ENCODE measurements around the gene FANCC.
"Not testable (repeated sequence)": the region's sequence is repeated elsewhere in the genome, so short reads cannot be mapped to it uniquely, and the experiment has no call there.

FANCC gene

GRCh38 chr9:95284162-95285080, 33.1 kb downstream of the FANCC start:
- in situ Hi-C loops (cut with MboI; ENCODE audit: low sequenced_read_pairs), result no loop called here

DNA sequence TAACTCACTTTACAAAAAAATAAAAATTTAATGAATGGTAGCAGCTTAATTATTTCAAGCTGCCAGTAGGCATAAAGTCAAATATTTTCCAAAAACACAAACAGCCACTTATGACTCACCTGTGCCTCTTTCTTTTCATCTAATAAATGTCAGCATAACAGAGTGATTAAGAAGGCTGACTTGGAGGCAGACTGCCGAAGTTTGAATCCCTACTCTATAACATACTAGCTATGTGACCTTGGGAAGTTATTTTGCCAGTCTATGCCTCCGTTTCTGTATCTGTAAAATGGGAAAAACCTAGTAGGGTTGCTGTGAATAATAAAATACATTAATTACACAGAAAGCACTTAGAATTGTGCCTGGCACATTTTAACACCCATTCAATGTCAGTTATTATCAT, 33.8 kb downstream of the FANCC start:
- in situ Hi-C loops (cut with MboI; ENCODE audit: low sequenced_read_pairs), result no loop called here

- in situ Hi-C loops (cut with MboI; ENCODE audit: low sequenced_read_pairs), result no loop called here
These were observed 35.2 kb downstream of the FANCC start for GRCh38 chr9:95282332-95282731.

GRCh38 chr9:95280745-95281144, 36.8 kb downstream of the FANCC start:
- in situ Hi-C loops (cut with MboI; ENCODE audit: low sequenced_read_pairs), result no loop called here

GRCh38 chr9:95277509-95277908, 40.0 kb downstream of the FANCC start:
- in situ Hi-C loops (cut with MboI; ENCODE audit: low sequenced_read_pairs), result no loop called here

- in situ Hi-C loops (cut with MboI; ENCODE audit: low sequenced_read_pairs), result no loop called here
These were observed 41.0 kb downstream of the FANCC start for GRCh38 chr9:95276395-95276954.

DNA sequence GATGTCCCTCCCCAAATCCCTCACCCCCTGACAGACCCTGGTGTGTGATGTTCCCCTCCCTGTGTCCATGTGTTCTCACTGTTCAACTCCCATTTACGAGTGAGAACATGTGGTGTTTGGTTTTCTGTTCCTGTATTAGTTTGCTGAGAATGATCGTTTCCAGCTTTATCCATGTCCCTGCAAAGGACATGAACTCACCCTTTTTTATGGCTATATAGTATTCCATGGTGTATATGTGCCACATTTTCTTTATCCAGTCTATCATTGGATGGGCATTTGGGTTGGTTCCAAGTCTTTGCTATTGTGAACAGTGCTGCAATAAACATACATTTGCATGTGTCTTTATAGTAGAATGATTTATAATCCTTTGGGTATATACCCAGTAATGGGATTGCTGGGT, 43.3 kb downstream of the FANCC start:
- in situ Hi-C loops (cut with MboI; ENCODE audit: low sequenced_read_pairs), result not testable (repeated sequence)

DNA sequence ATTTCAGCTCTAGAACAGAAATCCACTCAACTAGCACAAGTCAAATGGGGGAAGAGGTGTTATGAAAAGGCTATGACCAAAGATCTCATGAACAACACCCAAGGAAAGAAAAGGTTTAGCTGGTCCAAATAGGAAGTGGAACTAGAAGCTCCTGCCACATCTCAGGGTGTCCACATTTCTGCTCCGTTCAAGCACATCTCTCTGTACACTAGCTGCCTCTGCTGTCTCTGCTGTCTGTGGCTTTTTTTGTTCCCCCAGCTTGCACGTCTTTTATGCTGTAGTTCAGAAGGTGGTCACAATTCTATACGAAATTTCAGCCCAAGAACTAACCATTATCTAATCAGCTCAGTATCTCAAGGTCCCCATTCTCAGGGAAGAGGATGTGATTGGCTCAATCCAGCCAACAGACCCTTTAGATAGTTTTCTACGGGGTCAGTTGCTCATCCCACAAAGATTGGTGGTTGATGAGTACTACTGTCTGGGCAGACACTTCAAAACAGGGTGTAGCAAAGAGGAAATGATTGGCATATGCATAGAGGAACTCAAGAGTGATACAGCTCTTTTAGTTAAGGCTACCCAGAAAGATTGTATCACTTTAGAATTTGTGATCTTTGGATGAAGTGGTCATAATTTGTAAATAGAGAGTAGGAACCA, 44.0 kb downstream of the FANCC start:
- in situ Hi-C loops (cut with MboI; ENCODE audit: low sequenced_read_pairs), result no loop called here

- in situ Hi-C loops (cut with MboI; ENCODE audit: low sequenced_read_pairs), result no loop called here
These were observed 44.7 kb downstream of the FANCC start for GRCh38 chr9:95272830-95273229.

- in situ Hi-C loops (cut with MboI; ENCODE audit: low sequenced_read_pairs), result no loop called here
These were observed 46.7 kb downstream of the FANCC start for GRCh38 chr9:95270790-95271189.

- in situ Hi-C loops (cut with MboI; ENCODE audit: low sequenced_read_pairs), result not testable (repeated sequence)
These were observed 47.4 kb downstream of the FANCC start for GRCh38 chr9:95269803-95270773.

- in situ Hi-C loops (cut with MboI; ENCODE audit: low sequenced_read_pairs), result no loop called here
These were observed 48.8 kb downstream of the FANCC start for GRCh38 chr9:95268681-95269080.

GRCh38 chr9:95266649-95267048, 50.9 kb downstream of the FANCC start:
- in situ Hi-C loops (cut with MboI; ENCODE audit: low sequenced_read_pairs), result no loop called here

- in situ Hi-C loops (cut with MboI; ENCODE audit: low sequenced_read_pairs), result no loop called here
These were observed 51.5 kb downstream of the FANCC start for GRCh38 chr9:95265960-95266359.

- in situ Hi-C loops (cut with MboI; ENCODE audit: low sequenced_read_pairs), result no loop called here
These were observed 52.4 kb downstream of the FANCC start for GRCh38 chr9:95264954-95265615.

DNA sequence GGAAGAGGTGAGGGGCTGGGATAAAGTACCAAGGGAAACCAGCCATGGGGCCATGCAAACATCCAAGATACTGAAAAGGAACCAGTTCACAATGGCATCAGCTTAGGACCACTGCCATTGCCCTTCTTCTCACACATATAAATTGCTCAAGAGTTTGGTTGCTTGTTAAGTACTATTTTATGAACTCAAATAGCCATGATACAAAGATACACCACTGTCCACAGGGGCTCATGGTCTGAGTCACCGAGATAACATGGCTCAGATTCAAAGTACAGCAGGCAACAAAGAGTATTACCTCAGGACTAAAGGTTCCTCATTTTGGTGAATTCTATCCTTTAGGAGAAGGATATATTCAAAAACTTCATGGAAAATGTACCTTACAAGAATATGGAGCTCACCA, 55.6 kb downstream of the FANCC start:
- in situ Hi-C loops (cut with MboI; ENCODE audit: low sequenced_read_pairs), result no loop called here

- in situ Hi-C loops (cut with MboI; ENCODE audit: low sequenced_read_pairs), result no loop called here
These were observed 66.9 kb downstream of the FANCC start for GRCh38 chr9:95250462-95251221.

DNA sequence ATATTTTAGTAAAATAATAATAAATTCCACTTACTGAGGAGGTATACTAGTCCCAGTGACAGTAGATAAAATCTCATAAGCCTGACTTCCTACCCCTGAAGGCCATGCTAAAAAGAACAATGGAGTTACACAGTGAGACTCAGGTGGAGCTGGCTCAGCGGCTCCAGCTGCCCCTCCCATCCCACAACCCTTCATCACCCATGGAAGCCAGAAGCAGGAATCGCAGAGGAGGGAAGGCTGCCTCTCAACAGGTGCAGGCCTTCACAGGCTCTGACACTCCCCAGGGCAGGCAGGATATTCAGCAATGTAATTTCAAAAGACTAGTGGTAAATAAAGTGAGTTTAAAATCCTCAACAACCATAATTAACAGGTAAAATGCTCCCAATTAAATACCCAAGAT, 67.5 kb downstream of the FANCC start:
- in situ Hi-C loops (cut with MboI; ENCODE audit: low sequenced_read_pairs), result no loop called here

DNA sequence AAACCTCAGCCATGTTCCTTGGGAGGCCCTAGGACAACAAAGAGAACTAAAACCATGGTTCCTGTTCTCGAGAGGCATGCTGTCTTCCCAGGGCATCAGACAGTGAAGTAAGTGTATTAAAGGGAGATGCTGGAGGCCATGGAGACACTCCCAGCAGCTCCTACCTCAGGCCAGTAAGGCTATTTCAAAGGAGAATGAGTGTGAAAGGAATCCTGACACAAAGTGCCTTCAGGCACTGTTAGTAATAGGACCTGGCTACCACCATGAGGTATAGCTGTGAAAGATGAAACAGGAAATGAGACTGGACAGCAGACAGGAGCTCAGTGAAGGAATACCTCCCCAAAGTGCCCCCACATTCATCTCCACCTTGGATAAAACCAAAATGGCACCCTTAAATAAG, 71.0 kb downstream of the FANCC start:
- in situ Hi-C loops (cut with MboI; ENCODE audit: low sequenced_read_pairs), result no loop called here

- in situ Hi-C loops (cut with MboI; ENCODE audit: low sequenced_read_pairs), result no loop called here
These were observed 74.9 kb downstream of the FANCC start for GRCh38 chr9:95242613-95243012.

Measured in hTERT RPE-1 (cell line).